HG03460 (cell line): ENCODE results near the gene BPIFA2.

Experiments
- ATAC-seq: cut with Tn5 transposase; IDR thresholded peaks from one replicate; pipeline ENCODE4 v1.9.1; 2021; ENCODE audit not compliant: unreplicated experiment

The BPIFA2 gene

DNA sequence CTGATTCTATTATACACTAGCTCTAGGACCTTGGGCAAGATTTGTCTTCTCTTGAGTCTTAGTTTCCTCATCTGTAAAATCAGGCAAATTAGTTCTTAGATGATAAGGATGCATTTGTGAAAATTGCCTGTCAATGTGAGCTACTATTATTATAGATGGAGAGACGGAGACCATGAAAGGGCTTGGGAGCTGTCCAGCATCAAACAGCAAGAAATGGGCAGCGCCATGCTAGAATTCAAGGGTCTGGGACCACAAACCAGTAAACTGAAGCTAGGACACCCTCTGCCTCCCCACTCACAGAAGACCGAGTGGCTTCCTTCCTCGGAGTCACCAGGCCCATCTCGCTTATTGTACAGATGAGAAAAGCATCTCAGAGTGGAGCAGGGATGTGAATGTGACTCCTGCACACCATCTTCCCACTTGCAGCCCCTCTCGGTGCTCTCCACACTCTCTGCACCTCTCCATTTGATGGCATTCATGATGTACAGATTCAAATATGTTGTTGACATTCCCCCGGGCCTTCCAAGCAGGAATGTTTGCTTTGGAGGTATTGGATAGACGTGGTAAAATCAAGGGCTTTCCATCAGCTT is 25.0 kb downstream of the BPIFA2 start:
- no peak for ATAC-seq

DNA sequence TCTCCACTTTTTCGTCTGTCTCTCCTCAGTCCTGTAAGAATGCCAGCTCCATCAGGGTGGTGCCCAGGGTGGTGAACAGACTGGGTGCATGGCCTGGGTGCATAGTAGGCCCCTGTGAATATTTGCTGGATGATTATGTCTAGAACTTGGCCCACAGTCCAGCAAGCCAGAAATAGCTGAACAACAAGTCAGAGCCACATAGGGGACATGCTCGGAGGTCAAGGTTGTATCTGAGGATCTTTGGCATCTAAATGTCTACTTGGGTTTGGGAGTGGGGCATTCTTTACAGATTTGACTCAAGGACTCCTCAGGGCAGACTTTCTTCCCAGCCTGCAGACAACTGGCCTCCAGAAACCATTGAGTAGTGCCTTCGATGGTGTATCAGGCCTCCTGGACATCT is 31.1 kb downstream of the BPIFA2 start:
- ATAC-seq = no peak

DNA sequence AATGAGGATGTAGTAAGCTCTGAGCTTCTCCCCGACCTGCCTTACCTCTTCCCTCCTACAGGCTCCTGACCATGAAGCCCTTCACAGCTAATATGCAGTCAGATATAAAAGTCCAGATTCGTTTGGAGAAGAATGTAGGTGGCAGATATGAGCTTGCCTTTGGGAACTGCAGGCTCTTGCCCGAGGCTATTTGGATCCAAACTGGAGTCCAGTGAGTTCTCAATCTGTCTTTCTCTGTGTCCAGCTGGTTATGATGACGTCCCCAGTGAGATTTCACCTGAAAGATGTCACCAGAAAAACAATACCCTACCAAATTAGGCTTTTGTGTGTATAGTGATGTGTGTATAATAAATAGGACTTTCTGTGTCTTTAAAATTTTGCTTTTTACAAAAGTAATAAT is 34.5 kb downstream of the BPIFA2 start:
- no peak for ATAC-seq

DNA sequence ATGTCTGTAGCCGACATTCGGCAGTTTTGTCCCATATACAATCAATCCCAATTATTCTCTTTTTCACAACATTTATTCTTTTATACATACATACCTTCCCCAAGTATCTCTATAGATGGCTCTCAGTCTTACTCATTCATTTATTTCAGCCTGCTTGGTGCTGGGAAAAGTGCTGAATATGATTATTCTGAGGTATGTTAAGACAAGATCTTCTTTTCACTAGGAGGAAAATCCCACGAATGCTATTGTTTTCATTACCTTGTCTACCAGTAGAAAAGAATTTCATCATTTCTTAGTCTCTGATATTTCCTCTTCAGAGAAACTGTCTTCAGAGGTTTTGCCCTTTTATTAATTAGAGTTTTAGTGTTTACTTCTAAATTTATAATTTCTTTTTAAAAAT is 35.5 kb downstream of the BPIFA2 start:
- no peak for ATAC-seq

DNA sequence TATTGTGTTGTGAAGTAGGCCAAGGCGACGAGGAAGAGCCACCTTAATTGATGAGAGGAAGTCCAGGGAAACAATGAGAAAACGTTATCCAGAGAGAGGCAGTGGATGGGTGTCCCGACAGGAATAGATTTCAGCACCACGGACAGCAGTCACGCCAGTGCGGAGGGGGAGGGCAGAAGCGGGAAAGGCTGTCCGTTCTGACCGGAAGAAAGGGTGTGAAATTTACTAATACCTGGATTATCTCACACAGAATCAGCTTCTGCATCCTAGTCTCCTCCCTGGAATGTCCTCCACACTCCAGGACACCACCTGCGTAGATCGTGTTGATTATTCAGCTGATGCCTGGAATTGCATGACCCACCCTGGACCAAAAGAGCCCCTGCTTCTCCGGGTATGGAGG is 41.8 kb downstream of the BPIFA2 start:
- ATAC-seq = no peak

DNA sequence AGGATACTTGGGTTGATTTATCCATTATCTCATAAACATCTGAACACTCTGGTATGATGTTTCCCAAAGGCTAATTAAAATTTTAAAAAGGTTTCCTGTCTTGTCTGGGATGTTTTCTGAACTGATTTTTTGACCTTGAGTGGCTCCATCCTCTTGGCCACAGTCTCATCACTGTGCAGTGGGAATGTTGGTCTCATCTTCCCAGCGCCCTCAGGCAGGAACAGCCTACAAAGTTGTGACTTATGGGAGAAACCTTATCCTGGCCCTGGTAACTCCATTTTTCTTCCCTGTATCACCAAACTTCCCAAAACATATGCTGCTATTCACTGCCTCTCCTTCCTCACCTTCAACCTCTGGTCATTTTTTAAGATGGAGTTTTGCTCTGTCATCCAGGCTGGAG is 42.4 kb downstream of the BPIFA2 start:
- ATAC-seq = no peak

DNA sequence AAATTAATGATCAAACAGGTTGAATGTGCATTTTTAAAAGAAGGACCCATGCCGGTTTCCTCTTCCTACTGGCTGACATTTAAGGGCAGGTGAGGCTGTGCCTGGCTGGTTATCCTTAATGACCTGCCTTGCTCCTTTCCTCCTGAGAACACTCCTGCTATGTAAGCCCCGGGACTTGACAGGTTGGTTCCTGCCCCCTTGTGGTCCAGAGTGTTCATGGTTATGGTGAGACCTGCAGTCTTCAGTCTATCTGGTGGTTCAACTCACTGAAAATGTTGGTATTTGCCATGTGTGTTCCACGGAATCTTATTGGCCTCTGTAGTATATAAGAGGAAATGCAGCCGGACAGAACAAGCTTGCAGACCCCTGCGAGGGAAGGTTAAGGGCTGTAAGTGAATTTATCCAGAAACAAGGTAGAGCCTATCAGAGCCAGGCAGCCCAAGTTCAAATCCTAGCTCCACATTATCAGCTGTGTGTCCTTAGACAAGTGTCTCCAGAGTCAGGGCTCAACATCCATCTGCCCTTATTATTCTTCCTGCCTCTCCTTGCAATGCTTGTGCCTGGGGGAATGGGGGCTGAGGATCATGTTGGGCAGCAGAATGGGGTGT is 44.0 kb downstream of the BPIFA2 start:
- no peak for ATAC-seq

DNA sequence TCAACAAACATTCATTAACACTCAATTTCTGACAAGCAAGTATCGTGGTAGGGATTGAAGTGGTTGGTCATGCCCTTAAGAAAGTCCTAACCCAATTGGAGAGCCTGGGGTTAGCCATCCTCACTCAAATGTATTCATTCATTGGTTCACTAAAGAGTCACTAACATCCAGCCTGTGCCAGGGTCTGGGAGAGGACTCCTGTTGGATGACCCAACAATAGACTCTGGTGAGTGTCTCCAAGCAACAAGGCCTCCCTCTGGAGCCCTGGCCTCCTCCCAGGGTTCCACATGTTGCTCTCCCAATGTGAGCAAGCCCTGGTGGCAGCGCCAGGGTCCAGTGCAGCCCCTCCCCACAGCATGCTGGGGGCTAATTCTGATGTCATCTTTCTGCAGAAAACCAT is 49.1 kb downstream of the BPIFA2 start, which contains the start of gene BPIFA3:
Gene BPIFA3 (plus strand): TSS at position 301 of the 400 bp plus-strand sequence. CDS start 185 bp downstream, outside the sequence.
- ATAC-seq = no peak

DNA sequence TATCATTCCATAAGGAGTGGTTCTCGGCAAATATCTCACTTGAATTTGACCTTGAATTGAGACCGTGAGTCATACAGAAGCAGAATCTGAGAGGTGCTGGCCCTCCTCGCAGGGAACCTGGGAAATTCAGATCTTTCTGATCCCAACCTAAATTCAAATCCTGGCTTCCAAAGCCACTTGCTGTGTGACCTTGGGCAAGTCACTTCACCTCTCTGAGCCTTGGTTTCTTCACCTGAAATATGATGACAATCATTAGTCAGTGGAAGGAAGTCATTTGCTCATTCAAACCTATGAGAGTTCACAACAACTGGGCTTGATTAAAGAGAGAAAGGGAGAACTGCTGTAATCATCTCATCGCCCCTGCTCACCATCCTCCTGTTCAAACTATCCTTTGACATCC is 56.4 kb downstream of the BPIFA2 start:
- ATAC-seq = no peak

DNA sequence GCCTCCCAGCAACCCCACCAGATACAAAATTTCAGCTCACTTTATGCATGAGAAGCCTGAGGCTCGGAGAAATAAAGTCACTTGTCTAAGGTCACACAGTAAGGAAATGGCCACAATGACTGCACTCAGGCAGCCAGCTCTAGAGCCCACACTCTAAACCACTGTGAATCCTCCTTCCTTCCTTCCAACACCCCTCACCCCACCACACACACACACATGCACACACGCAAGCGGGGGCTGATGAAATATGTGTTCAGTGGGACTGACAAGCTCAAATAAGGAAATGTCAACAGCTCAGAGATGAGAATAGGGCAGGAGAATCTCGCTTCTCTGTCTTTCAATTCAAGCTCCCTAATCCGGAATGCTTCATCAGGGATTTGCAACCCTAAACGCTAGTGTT is 61.9 kb downstream of the BPIFA2 start:
- no peak for ATAC-seq
